Measurements from ENCODE around the gene MMP23B. TPM values are rescaled to one million over a fixed set of nuclear protein-coding genes. Genes with fewer than 3 reads are reported as not detected.
A peak's percentile ranks its signal among the peaks of the same experiment; 100 is the strongest.

MMP23B gene
- total RNA-seq, 4 donors from 2014 or later: 1.8 to 5.9 (median 4.1) TPM

GRCh38 chr1:1616045-1616790 lies 15.8 kb upstream of the MMP23B start:
- Histone ChIP-seq H3K27ac (peak overlapping the region; percentile 99 to 100 (median 100)), H3K36me3 (peaks cover 0 to 15% (median 0%) of the 10 kb centered on the region in 3 donors), H3K4me1 (peaks cover 0 to 29% (median 14%) of the 10 kb centered on the region in 4 donors), H3K9me3 (no peaks in the 10 kb centered on the region), H3K27me3 (no peaks in the 10 kb centered on the region), H3K4me3 (peak overlapping the region; percentile 91 to 100 (median 100))
- peak; percentile 29 to 78 (median 69) for DNase-seq
- TF ChIP-seq CTCF (IDR thresholded peaks at IDR 0.05) (peak in 1 of 6 experiments; percentile 2), POLR2A (IDR thresholded peaks at IDR 0.05) (no peak)

- no peak for DNase-seq
- H3K27ac ChIP-seq: no peak overlapping the region
- no peak for TF ChIP-seq CTCF (IDR thresholded peaks at IDR 0.05)
- TF ChIP-seq POLR2A (IDR thresholded peaks at IDR 0.05): no peak
- H3K4me1 ChIP-seq: peaks cover 0 to 29% (median 14%) of the 10 kb centered on the region in 4 donors
- H3K9me3 ChIP-seq: no peaks in the 10 kb centered on the region
- peak overlapping the region; percentile 91 to 100 (median 100) for H3K4me3 ChIP-seq
- peaks cover 0 to 15% (median 0%) of the 10 kb centered on the region in 3 donors for H3K36me3 ChIP-seq
- no peaks in the 10 kb centered on the region for H3K27me3 ChIP-seq
These were observed 15.1 kb upstream of the MMP23B start for GRCh38 chr1:1616838-1617237.

GRCh38 chr1:1617516-1617915 lies 14.5 kb upstream of the MMP23B start:
- Histone ChIP-seq H3K36me3 (peaks cover 0 to 15% (median 0%) of the 10 kb centered on the region in 3 donors), H3K4me1 (peaks cover 0 to 29% (median 14%) of the 10 kb centered on the region in 4 donors), H3K27ac (no peak overlapping the region), H3K9me3 (no peaks in the 10 kb centered on the region), H3K4me3 (no peak overlapping the region), H3K27me3 (no peaks in the 10 kb centered on the region)
- DNase-seq: no peak
- TF ChIP-seq CTCF (IDR thresholded peaks at IDR 0.05) (no peak), POLR2A (IDR thresholded peaks at IDR 0.05) (no peak)

GRCh38 chr1:1617925-1618324 lies 14.0 kb upstream of the MMP23B start:
- Histone ChIP-seq H3K4me3 (no peak overlapping the region), H3K9me3 (no peaks in the 10 kb centered on the region), H3K36me3 (peaks cover 0 to 15% (median 0%) of the 10 kb centered on the region in 3 donors), H3K27ac (no peak overlapping the region), H3K4me1 (peaks cover 0 to 29% (median 14%) of the 10 kb centered on the region in 4 donors), H3K27me3 (no peaks in the 10 kb centered on the region)
- no peak for DNase-seq
- no peak for TF ChIP-seq CTCF (IDR thresholded peaks at IDR 0.05)
- no peak for TF ChIP-seq POLR2A (IDR thresholded peaks at IDR 0.05)

GRCh38 chr1:1618396-1619068 lies 13.4 kb upstream of the MMP23B start:
- H3K27me3 ChIP-seq: no peaks in the 10 kb centered on the region
- DNase-seq: no peak
- no peaks in the 10 kb centered on the region for H3K9me3 ChIP-seq
- peaks cover 0 to 15% (median 0%) of the 10 kb centered on the region in 3 donors for H3K36me3 ChIP-seq
- peaks cover 0 to 26% (median 14%) of the 10 kb centered on the region in 4 donors for H3K4me1 ChIP-seq
- H3K4me3 ChIP-seq: no peak overlapping the region
- H3K27ac ChIP-seq: no peak overlapping the region
- no peak for TF ChIP-seq POLR2A (IDR thresholded peaks at IDR 0.05)
- no peak for TF ChIP-seq CTCF (IDR thresholded peaks at IDR 0.05)

Measured in Peyer's patch (tissue), 4 donors.